ENCODE results near the gene PI4KA.

DNA sequence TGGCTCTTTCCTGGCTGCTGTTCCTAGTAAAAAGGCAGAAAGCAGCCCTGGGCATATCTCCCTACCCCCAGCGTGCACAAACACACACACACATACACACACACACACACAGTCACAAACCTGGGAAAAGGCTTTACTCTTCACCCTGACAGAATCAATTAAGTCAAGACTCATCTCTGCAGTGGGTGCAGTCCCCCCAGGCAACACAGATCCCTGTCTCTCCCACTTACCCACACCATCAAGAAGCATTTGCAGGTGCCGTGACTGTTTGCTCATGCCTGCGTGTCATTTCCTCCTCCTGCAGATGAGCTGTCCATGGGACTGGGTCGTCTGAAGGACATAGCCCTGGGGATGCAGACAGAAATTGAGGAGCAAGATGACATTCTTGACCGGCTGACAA, 28.8 kb upstream of the PI4KA start:
- TF ChIP-seq POLR2AphosphoS5 (IDR thresholded peaks at IDR 0.05) (no peak), POLR2A (IDR thresholded peaks at IDR 0.05) (no peak)
- TF ChIP-seq, protein P1, sequence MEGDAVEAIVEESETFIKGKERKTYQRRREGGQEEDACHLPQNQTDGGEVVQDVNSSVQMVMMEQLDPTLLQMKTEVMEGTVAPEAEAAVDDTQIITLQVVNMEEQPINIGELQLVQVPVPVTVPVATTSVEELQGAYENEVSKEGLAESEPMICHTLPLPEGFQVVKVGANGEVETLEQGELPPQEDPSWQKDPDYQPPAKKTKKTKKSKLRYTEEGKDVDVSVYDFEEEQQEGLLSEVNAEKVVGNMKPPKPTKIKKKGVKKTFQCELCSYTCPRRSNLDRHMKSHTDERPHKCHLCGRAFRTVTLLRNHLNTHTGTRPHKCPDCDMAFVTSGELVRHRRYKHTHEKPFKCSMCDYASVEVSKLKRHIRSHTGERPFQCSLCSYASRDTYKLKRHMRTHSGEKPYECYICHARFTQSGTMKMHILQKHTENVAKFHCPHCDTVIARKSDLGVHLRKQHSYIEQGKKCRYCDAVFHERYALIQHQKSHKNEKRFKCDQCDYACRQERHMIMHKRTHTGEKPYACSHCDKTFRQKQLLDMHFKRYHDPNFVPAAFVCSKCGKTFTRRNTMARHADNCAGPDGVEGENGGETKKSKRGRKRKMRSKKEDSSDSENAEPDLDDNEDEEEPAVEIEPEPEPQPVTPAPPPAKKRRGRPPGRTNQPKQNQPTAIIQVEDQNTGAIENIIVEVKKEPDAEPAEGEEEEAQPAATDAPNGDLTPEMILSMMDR (IDR thresholded peaks at IDR 0.05): no peak

Measured in upper lobe of left lung (tissue), 4 donors.